HepG2 (cell line): Measurements from ENCODE around the gene IER2. TPM values are rescaled to one million over a fixed set of nuclear protein-coding genes. Genes with fewer than 3 reads are reported as not detected.

ENCODE experiments used
- ATM ChIP-seq: fragments of 450-650 bp; IDR thresholded peaks from 2 replicates; pipeline ENCODE4 v1.7.1; 2017; ENCODE audit warnings: mild to moderate bottlenecking, borderline replicate concordance
- BORCS8-MEF2B ChIP-seq: sonication (generic); formaldehyde crosslinking; IDR thresholded peaks from 2 replicates; pipeline ENCODE4 v1.8.0; 2022; ENCODE audit warnings: mild to moderate bottlenecking, missing genetic modification reagents
- KLF13 ChIP-seq: sonication (generic); formaldehyde crosslinking; IDR thresholded peaks from 2 replicates; pipeline ENCODE4 v1.4.0; 2020; ENCODE audit warnings: mild to moderate bottlenecking, missing genetic modification reagents
- MTA3 ChIP-seq: sonication (generic); formaldehyde crosslinking; IDR thresholded peaks from 2 replicates; pipeline ENCODE4 v1.4.0; 2020; ENCODE audit warnings: missing genetic modification reagents
- PAF1 ChIP-seq: IDR thresholded peaks from 2 replicates; pipeline ENCODE4 v1.6.1; 2016; ENCODE audit warnings: missing genetic modification reagents, missing compliant biosample characterization
- RARG ChIP-seq: sonication (generic); formaldehyde crosslinking; IDR thresholded peaks from 2 replicates; pipeline ENCODE4 v1.4.0; 2020; ENCODE audit warnings: low read depth, mild to moderate bottlenecking, missing genetic modification reagents
- SKI ChIP-seq: fragments of 450-650 bp; IDR thresholded peaks from one replicate; pipeline ENCODE4 v1.6.1; 2018; ENCODE audit warnings: mild to moderate bottlenecking; ENCODE audit not compliant: partially characterized antibody
- XRCC5 ChIP-seq: fragments of 200-400 bp; formaldehyde crosslinking; optimal IDR thresholded peaks from 2 replicates; pipeline ENCODE3; 2017; ENCODE audit warnings: mild to moderate bottlenecking, low read length
- ZNF251 ChIP-seq: sonication (generic); formaldehyde crosslinking; IDR thresholded peaks from 2 replicates; pipeline ENCODE4 v1.9.0; 2021; ENCODE audit warnings: mild to moderate bottlenecking, missing genetic modification reagents
- ZNF282 ChIP-seq: fragments of 450-650 bp; IDR thresholded peaks from 2 replicates; pipeline ENCODE4 v1.6.1; 2018; ENCODE audit not compliant: partially characterized antibody
- ZNF552 ChIP-seq: sonication (generic); formaldehyde crosslinking; IDR thresholded peaks from 2 replicates; pipeline ENCODE4 v1.9.0; 2022; ENCODE audit warnings: missing genetic modification reagents, mild to moderate bottlenecking, borderline replicate concordance
- ZNF652 ChIP-seq: IDR thresholded peaks from 2 replicates; pipeline ENCODE4 v1.6.1; 2016; ENCODE audit warnings: low read depth, borderline replicate concordance
- ZNF768 ChIP-seq: sonication (generic); formaldehyde crosslinking; IDR thresholded peaks from 2 replicates; pipeline ENCODE4 v1.4.0; 2020; ENCODE audit warnings: missing genetic modification reagents
- ZNF781 ChIP-seq: sonication (generic); formaldehyde crosslinking; IDR thresholded peaks from 2 replicates; pipeline ENCODE4 v1.5.1; 2020; ENCODE audit warnings: borderline replicate concordance, mild to moderate bottlenecking, missing genetic modification reagents; ENCODE audit errors: not compliant biosample characterization
- polyA plus RNA-seq, 8 experiments: library from polyadenylated mRNA; depleted of rRNA in 3 of 8; stranded (reverse) in 7 of 8; unstranded in 1 of 8; fragments of >200 nt; fragmentation: Illumina TruSeq in 4 of 8; extraction: Trizol in 4 of 8; gene quantifications; 2 replicates each; pipeline versions ENCODE4 v1.2.1 to v1.2.3, GENCODE V29; 2011 to 2016; ENCODE audit warnings: low read depth in 4 of 8, missing spikeins in 1 of 8, mixed read lengths in 1 of 8; ENCODE audit not compliant: insufficient read depth in 1 of 8
- total RNA-seq, 5 experiments: library from RNA; depleted of rRNA; stranded (reverse); fragments of >200 nt; fragmentation: Illumina TruSeq; extraction: Trizol; gene quantifications; 2 replicates each; pipeline ENCODE4 v1.2.3, GENCODE V29; 2016; ENCODE audit warnings: low read depth in 1 of 5
- TF ChIP-seq, protein P1 (sequence below): sonication (generic); formaldehyde crosslinking; IDR thresholded peaks from 2 replicates; pipeline ENCODE4 v1.5.1; 2020; ENCODE audit warnings: missing genetic modification reagents, mild to moderate bottlenecking, borderline replicate concordance
- TF ChIP-seq, protein P2 (sequence below): sonication (generic); formaldehyde crosslinking; IDR thresholded peaks from 2 replicates; pipeline ENCODE4 v1.9.0; 2021; ENCODE audit warnings: missing genetic modification reagents, borderline replicate concordance
- TF ChIP-seq, protein P3 (sequence below): sonication (generic); formaldehyde crosslinking; IDR thresholded peaks from 2 replicates; pipeline ENCODE4 v1.4.0; 2020; ENCODE audit warnings: missing genetic modification reagents
- TF ChIP-seq, protein P4 (sequence below): sonication (generic); formaldehyde crosslinking; IDR thresholded peaks from 2 replicates; pipeline ENCODE4 v1.4.0; 2020; ENCODE audit warnings: missing genetic modification reagents, borderline replicate concordance
- TF ChIP-seq, protein P5 (sequence below): sonication (generic); formaldehyde crosslinking; IDR thresholded peaks from 2 replicates; pipeline ENCODE4 v1.4.0; 2020; ENCODE audit warnings: missing genetic modification reagents

Gene IER2
- total and polyA plus RNA-seq, 2 of the 13 experiments (the other 11 are each of a cell fraction or from before 2014, with no cell fraction given): 10.1 to 14.3 TPM

DNA sequence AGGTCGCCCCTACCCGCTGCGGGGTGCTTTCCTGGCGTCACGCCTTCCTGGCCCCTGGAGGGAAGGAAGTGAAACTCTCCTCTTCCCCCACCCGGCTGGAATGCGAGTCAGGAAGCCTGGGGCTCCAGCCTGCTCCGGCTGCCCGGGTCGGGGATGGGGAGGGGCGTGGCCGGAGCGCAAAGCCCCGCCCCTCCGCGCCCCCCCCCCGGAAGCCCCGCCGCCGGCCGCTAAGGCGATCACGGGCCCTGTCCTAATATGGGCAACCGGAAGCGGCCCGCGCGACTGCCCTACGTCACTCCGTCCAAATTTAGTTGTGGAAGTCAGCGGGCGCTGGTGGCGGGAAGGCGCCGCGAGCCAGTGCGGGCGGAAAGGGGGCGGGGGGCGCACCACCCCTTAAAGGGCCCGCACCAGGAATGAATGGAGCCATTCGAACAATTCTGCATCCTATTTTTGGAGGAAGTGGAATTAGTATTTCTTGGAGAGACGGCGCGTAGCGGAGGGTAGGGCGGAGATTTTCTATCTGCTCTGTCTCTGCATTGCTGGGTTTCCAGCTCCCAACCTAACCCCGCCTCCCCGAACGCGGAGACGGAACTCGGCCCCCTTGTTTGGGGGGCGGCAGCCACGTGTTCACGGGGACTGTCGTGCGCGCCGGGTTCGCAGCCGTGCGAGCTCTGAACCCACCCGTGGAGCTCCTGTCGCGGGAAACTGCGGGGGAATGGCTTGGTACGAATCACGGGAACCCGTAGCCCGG lies 1.6 kb downstream of the IER2 start (continued):
- TF ChIP-seq, protein P1, sequence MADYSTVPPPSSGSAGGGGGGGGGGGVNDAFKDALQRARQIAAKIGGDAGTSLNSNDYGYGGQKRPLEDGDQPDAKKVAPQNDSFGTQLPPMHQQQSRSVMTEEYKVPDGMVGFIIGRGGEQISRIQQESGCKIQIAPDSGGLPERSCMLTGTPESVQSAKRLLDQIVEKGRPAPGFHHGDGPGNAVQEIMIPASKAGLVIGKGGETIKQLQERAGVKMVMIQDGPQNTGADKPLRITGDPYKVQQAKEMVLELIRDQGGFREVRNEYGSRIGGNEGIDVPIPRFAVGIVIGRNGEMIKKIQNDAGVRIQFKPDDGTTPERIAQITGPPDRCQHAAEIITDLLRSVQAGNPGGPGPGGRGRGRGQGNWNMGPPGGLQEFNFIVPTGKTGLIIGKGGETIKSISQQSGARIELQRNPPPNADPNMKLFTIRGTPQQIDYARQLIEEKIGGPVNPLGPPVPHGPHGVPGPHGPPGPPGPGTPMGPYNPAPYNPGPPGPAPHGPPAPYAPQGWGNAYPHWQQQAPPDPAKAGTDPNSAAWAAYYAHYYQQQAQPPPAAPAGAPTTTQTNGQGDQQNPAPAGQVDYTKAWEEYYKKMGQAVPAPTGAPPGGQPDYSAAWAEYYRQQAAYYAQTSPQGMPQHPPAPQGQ (CRISPR knock-in tag): no peak
- TF ChIP-seq ZNF552 (CRISPR knock-in tag): no peak
- TF ChIP-seq BORCS8-MEF2B (CRISPR knock-in tag): peak; percentile 10; the same call in 1 of the 2 replicates
- TF ChIP-seq, protein P2, sequence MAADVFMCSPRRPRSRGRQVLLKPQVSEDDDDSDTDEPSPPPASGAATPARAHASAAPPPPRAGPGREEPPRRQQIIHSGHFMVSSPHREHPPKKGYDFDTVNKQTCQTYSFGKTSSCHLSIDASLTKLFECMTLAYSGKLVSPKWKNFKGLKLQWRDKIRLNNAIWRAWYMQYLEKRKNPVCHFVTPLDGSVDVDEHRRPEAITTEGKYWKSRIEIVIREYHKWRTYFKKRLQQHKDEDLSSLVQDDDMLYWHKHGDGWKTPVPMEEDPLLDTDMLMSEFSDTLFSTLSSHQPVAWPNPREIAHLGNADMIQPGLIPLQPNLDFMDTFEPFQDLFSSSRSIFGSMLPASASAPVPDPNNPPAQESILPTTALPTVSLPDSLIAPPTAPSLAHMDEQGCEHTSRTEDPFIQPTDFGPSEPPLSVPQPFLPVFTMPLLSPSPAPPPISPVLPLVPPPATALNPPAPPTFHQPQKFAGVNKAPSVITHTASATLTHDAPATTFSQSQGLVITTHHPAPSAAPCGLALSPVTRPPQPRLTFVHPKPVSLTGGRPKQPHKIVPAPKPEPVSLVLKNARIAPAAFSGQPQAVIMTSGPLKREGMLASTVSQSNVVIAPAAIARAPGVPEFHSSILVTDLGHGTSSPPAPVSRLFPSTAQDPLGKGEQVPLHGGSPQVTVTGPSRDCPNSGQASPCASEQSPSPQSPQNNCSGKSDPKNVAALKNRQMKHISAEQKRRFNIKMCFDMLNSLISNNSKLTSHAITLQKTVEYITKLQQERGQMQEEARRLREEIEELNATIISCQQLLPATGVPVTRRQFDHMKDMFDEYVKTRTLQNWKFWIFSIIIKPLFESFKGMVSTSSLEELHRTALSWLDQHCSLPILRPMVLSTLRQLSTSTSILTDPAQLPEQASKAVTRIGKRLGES: no peak; the same call in 1 of the 2 replicates
- TF ChIP-seq KLF13 (CRISPR knock-in tag): no peak; the same call in 1 of the 2 replicates
- TF ChIP-seq, protein P3, sequence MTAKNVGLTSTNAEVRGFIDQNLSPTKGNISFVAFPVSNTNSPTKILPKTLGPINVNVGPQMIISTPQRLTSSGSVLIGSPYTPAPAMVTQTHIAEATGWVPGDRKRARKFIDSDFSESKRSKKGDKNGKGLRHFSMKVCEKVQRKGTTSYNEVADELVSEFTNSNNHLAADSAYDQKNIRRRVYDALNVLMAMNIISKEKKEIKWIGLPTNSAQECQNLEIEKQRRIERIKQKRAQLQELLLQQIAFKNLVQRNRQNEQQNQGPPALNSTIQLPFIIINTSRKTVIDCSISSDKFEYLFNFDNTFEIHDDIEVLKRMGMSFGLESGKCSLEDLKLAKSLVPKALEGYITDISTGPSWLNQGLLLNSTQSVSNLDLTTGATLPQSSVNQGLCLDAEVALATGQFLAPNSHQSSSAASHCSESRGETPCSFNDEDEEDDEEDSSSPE (CRISPR knock-in tag): peak; percentile 97
- TF ChIP-seq ZNF251: no peak
- TF ChIP-seq SKI: no peak
- TF ChIP-seq RARG: no peak
- no peak for TF ChIP-seq ATM
- TF ChIP-seq MTA3 (CRISPR knock-in tag): no peak
- TF ChIP-seq ZNF282: no peak
- no peak for TF ChIP-seq ZNF652 (CRISPR knock-in tag)
- TF ChIP-seq, protein P4, sequence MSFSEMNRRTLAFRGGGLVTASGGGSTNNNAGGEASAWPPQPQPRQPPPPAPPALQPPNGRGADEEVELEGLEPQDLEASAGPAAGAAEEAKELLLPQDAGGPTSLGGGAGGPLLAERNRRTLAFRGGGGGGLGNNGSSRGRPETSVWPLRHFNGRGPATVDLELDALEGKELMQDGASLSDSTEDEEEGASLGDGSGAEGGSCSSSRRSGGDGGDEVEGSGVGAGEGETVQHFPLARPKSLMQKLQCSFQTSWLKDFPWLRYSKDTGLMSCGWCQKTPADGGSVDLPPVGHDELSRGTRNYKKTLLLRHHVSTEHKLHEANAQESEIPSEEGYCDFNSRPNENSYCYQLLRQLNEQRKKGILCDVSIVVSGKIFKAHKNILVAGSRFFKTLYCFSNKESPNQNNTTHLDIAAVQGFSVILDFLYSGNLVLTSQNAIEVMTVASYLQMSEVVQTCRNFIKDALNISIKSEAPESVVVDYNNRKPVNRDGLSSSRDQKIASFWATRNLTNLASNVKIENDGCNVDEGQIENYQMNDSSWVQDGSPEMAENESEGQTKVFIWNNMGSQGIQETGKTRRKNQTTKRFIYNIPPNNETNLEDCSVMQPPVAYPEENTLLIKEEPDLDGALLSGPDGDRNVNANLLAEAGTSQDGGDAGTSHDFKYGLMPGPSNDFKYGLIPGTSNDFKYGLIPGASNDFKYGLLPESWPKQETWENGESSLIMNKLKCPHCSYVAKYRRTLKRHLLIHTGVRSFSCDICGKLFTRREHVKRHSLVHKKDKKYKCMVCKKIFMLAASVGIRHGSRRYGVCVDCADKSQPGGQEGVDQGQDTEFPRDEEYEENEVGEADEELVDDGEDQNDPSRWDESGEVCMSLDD (CRISPR knock-in tag): peak; percentile 93; the same call in 1 of the 2 replicates
- TF ChIP-seq ZNF781 (CRISPR knock-in tag): no peak
- no peak for TF ChIP-seq XRCC5
- TF ChIP-seq PAF1 (CRISPR knock-in tag): no peak
- TF ChIP-seq, protein P5, sequence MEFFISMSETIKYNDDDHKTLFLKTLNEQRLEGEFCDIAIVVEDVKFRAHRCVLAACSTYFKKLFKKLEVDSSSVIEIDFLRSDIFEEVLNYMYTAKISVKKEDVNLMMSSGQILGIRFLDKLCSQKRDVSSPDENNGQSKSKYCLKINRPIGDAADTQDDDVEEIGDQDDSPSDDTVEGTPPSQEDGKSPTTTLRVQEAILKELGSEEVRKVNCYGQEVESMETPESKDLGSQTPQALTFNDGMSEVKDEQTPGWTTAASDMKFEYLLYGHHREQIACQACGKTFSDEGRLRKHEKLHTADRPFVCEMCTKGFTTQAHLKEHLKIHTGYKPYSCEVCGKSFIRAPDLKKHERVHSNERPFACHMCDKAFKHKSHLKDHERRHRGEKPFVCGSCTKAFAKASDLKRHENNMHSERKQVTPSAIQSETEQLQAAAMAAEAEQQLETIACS (CRISPR knock-in tag): no peak
- TF ChIP-seq ZNF768 (CRISPR knock-in tag): peak; percentile 36; the same call in 1 of the 2 replicates
